Activated T-cell treated with anti-CD3 and anti-CD28 coated beads for 1 hour (primary cell): ENCODE measurements around the gene MYZAP.

Experiments used
- DNase-seq: peaks from one replicate; pipeline ENCODE4 v3.0.0-alpha.2; 2020; ENCODE audit warnings: low read depth

The MYZAP gene

DNA sequence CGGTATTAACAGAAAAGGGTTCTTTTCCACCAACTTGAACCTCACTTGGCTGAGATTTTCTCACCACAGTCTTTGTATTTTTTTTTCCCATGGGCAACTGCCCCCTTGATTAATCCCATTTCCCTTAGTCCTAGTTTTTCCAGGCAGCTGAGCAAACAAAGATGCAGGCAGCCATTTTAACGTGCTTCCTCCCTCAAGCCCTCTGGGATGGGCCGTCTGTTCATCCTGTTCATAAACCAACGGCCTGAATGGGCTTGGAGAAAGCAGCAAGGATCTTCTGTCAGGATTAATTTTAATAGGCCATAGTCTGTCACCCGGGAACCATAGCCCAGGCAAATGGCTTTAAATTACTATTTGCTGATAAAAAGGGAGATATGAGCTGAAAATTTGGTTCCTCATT, 104.4 kb downstream of the MYZAP start:
- no peak for DNase-seq

DNA sequence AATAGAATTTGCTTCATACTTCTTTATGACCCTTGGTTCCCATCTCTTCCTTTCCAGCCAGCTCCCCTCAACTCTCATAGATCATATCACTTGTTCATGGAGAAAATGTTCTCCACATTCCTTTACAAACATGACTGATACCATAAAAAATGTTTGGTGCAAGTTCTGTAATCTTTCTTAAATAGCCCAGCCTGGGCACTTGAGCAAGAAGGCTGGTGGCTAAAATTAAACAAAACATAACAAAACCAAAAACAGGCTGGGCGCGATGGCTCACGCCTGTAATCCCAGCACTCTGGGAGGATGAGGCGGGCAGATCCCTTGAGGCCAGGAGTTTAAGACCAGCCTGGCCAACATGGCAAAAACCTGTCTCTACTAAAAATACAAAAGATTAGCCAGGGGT, 105.9 kb downstream of the MYZAP start:
- DNase-seq, result no peak

DNA sequence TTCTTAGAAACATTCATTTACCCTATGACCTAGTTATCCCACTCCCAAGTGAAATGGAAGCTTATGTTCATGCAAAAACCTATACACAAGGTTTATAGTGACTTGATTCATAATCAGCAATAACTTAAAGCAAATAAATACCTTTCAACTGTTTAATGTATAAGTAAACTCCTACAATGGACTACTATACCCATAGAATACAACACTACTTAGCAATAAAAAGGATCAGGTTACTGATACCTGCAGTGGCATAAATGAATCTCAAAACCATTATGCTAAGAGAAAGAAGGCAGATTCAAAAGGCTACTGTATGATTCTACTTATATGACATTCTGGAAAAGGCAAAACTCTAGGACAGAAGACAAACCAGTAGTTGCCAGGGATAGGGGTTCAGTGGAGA, 106.5 kb downstream of the MYZAP start:
- DNase-seq, result no peak

DNA sequence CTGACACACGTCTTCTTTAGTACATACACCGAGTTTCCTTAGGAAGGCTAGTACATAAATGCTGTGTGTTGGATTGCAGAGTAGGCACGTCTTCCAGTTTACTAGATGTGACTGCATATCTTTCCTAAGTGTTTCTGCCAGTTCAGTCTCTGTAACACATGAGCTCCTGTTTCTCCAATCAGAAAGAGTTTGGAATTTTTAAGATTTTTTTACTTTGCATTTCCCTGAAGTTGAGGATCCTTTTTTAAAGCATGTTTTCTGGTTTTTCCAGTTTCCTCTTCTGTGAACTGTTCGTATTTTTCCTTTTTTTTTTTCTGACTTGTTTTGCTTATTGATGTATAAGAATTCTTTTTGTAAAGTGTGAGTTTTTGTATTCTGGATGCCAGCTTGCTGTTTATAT, 107.3 kb downstream of the MYZAP start:
- DNase-seq, result no peak

DNA sequence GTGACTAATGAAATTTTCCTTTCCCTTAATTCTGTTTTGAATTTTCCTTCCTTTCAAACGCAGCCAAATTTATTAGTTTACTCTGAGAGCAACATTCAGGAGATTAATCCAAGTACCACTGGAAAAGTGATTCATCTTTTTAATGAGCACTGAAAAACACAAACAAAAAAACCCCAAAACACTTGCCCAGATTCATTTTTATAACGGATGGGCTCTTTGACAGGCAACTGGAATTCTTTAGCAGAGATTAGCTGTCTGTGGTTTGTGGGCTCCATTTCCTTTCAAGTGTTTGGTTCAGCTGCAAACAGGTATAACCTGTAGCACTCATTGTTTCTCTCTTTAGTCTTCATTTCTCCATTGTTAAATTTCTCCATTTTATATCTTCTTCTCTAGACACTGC, 111.7 kb downstream of the MYZAP start:
- no peak for DNase-seq

DNA sequence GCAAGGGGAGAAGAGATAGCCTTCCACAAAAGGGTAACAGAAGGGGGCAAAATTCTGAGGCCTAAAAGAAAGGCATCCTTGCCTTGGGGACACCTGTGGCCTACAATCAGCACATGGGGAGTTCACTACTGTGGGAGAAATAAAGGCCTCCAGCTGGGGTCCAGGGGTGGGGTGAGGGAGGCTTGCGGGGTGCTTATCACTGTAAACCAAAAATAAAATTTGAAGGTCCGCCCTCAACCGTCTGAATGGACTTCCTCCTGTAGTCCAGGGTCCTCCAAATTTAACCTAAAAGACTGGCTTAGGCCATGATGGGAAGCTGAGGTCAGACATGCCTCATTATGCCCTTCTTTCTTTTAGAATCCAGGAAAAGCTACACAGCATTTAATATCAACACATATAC, 112.7 kb downstream of the MYZAP start:
- DNase-seq, result no peak

DNA sequence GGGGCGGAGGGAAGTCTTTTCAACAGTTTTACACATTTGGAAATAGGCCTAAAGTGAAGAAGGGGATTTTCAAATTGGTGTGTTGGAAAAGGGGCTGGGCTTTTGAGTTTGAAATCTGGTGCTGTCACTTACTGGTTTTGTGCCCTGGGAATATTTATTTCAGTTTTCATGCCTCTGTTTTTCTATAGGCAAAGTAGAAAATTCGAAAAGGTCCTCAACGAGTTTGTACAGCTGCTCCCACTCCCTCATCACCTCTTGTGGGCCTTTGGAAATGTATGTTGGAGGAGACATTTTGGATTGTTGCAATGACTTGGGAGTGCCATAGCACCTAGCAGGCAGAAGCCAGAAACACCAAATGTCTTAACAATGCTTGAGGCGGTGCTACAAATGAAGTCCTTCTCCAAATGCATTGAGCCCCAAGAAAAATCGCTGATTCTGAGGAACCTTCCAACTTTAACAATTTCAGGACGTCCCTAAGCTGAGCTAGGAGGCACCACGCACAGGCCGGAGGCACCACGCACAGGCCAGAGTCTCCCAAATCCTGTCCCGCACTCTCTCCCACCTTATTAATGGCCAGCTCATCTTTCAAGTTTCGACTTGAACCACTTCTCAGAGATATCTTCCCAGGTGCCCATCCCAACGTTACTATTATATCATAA, 114.2 kb downstream of the MYZAP start:
- DNase-seq, result no peak

DNA sequence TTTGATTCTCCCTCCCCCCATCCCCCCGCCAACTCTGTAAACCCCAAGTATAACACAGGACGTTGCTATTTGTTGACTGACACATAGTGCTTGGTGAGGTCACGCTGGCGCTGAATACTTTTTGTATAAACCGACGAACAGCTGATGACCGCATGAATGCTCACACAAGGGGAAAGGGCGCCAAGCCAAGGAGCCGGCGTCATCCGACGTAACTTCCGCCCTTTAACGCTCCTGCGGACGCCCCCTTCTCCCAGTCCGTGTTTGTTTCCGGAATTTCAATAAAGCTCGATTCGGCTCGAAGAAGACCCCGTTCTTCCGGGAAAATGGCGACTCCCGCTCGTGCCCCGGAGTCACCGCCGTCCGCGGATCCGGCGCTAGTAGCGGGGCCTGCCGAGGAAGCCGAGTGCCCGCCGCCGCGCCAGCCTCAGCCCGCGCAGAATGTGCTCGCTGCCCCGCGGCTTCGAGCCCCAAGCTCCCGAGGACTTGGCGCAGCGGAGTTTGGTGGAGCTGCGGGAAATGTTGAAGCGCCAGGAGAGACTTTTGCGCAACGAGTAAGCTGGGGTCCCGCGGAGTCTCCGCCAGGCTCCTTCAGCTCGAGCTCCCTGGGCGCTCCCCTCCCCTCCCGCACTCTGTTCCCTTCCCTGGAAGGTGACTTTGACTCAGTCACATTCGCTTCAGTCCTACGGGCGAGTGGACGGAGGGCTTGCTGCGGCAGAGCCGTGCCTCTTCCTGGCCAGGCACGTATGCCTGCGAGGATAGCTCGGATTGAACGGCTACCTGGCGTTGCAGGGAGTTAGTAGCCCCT, 114.9 kb downstream of the MYZAP start, which contains the start of gene POLR2M:
Gene POLR2M (plus strand): TSS at position 310 of the 805 bp plus-strand sequence. CDS start 129 bp downstream, at position 439.
- peak; percentile 72 for DNase-seq

DNA sequence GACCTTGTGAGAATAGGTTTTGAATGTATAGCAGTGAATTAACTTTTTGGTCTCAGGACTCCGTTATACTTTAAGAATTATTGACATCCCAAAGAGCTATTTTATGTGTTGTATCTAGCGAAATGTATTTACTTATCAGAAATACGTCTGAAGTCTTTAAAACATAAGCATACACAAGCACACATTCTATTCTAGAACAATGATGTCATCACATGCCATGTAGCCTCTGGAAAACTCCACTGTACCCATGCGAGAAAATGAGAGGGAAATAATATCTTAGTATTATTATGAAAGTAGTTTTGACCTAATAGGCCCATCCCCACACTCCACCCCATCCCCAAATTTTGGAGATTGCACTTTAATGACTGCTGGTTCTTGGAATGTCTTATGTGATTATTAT, 116.3 kb downstream of the MYZAP start:
- no peak for DNase-seq

DNA sequence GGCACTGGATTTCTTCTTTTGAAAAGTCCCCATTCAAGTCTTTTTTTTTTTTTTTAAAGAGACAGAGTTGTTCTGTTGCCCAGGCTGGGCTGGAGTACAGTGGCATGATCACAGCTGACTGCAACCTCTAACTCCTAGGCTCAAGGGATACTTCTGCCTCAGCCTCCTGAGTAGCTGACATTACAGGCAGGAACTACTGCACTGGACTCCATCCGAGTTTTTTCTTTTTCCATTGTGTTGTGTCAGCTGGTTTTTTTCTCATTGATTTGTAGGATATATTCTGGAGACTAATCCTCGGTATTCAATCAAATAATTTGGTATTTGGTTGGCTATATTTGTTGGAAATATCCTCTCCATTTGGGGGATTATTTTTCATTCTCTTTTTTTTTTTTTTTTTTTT, 126.6 kb downstream of the MYZAP start:
- no peak for DNase-seq

DNA sequence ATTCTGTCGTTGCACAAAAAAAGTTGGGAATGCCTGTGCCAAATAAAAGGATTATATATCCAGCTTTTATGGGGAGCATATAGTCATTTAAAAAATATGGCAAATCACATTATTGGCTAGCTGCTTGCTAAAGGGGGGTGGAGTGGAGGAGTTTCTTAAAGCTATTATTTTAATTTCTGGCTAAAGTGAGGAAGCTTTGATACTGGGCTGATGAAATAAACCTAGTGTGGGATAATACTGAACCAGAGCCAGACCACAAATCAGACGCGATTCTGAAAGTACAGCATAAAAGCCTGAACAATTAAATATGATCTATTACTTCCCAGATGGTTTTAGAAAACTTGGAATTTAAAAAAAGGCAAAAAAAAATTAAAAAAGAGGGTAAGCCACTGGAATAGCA, 129.2 kb downstream of the MYZAP start:
- no peak for DNase-seq

DNA sequence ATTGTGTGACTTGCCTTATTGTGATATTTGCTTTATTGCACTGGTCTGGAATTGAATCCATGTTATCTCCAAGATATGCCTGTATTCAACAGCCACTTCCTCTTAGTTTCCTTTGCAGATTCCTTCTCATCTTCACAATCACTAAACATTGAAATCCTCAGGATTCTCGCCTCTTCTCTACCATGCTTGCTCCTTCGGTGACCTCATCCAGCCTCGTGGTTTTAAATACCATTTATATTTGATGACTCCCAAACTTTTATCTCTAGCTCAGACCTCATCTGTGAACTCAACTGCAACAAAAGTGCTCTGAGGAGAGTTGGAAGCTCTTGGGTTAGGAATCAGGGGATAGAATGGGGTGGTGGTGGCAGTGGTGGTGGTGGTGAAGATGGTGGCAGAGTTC, 134.7 kb downstream of the MYZAP start:
- DNase-seq, result no peak

DNA sequence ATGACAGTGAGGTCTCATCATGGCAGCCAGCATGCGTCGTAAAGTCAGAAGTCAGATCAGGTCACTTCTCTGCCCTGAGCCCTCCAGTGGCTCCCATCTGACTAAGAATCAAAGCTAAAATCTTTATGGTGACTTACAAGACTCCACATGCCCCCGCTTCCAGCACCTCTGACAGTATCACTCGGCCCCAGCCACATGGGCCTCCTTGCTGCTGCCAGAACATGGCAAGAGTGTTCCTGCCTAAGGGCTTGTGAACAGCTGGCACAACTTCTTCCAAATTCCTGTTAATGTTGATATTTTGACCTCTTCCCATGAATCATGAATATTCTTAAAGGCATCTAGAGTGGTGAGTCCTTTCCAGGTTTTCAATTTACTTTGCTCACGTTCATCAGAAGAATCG, 135.3 kb downstream of the MYZAP start:
- DNase-seq, result no peak

DNA sequence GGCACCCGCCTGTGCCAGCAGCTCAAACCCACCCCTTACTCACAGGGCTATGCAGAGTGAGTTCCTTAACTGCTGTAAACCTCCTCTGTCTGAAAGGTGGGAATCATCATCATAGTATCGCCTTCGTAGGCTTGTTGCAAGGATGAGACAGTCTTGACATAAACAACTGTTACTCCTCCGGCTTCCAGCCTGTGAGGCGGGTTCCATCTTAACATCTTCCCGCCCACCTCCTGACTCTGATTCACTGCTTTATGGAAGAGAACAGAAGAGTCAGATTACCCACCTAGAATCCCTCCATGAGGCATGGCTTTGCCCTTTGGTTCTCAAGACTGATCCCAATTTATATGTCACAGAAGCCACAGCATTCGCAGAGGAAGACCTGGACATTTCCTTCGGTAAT, 136.7 kb downstream of the MYZAP start:
- no peak for DNase-seq

DNA sequence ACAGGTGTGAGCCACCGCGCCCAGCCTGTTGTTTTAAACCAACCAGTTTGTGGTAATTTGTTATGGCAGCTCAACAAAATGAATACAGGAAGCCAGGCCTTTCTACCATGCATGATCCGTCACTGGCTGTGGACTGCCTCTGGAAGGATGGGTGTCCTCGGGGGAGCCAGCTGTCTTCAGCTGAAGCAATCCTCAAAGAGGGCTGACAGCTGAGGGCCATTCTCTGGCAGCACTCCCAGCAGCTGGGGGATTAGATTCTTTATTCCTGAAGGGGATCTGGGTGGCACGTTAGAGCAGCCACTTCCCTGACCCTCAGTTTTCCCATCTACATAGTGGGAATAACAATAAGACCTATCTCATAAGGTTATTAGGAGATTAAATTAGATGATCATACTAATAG, 139.2 kb downstream of the MYZAP start:
- DNase-seq, result no peak

DNA sequence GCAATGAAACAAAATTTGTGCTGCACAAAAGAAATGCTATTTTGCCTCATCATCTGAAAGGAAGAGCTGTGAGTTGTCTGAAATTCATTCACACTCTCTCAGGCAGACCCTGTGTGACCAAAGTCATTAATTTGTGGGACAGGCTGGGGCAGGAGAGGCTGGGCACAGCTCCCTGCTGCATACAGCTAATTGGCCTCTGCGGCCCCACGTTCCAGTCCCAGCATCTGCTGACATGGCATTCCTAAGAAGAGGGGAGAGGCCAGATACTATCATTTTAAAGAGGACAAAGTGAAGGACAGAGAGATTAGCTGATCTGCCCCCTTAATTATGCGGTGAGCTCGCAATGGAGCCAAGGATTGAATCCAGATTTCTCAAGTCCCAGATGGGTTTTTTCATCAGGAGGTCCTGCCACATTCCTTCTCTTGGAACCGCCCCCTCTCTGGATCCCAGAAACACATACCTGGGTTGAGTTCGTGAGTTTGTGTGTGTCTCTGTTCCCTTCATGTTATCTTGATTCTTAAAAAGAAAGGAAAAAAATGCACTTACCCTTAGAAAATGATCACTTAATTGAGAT, 139.9 kb downstream of the MYZAP start:
- no peak for DNase-seq

DNA sequence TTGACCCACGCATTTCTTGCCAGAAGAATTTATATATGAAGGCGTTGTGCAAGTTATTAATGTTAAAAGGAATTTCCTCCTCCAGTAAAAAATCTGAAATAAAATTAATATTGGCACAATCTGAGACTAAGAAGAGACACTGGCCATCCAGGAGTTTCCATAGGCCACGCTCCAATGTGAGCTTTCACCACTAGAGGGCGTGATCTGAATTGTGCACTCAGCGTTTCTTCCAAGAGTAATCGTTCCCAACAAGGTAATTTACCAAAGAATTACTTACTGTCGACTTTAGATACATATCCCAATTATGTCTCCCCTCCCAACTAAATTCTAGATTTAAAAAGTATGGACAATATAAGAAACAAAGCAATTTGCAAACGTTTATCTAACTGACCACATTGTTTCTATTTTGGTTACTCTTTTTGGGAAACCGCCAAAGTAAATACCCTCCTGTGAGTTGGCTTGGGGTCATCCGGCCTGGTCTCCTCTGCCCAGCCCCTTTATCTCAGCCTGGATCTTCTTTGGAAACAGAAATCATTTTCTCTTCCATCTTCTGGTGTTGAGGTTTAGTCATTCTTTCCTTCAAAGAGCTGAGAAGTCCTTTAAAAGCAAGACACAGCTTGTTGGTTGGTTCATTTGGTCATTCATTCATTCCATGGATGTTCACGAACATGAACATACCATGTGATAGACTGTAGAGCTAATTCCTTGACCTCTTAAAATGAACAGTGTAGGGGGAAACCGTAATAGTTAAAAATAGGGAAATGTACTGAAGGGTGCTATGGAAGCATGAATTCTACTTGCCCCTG, 141.0 kb downstream of the MYZAP start:
- DNase-seq, result peak; percentile 33

DNA sequence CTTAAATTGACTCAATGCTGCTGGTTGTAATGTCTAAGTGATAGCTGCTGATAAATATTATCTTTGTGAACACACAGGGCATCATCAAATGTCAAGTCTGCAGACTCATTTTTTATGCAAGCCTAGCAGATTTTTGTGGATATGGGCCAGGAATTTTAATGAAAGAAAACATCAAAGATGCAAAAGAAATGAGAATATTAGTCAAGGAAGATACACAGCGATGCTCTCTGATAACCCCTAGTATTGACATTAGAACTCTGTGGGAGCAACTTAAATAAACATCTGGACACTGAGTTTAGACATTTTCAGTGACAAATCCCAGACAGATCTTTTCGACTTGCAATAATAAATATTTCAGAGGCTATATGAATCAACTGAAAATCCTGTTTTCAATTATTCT, 143.2 kb downstream of the MYZAP start:
- no peak for DNase-seq
